Stimulated activated CD8-positive, alpha-beta memory T cell treated with anti-CD3 and anti-CD28 coated beads, Interleukin-15, amount 100 ng/mL, for 24 hours (primary cell): ENCODE measurements around the gene ATP1A2.
"Not testable (repeated sequence)": the region's sequence is repeated elsewhere in the genome, so short reads cannot be mapped to it uniquely, and the experiment has no call there.

Experiments
- DNase-seq: peaks from one replicate; pipeline ENCODE4 v3.0.0-alpha.2; 2020; ENCODE audit warnings: low read depth

The ATP1A2 gene

DNA sequence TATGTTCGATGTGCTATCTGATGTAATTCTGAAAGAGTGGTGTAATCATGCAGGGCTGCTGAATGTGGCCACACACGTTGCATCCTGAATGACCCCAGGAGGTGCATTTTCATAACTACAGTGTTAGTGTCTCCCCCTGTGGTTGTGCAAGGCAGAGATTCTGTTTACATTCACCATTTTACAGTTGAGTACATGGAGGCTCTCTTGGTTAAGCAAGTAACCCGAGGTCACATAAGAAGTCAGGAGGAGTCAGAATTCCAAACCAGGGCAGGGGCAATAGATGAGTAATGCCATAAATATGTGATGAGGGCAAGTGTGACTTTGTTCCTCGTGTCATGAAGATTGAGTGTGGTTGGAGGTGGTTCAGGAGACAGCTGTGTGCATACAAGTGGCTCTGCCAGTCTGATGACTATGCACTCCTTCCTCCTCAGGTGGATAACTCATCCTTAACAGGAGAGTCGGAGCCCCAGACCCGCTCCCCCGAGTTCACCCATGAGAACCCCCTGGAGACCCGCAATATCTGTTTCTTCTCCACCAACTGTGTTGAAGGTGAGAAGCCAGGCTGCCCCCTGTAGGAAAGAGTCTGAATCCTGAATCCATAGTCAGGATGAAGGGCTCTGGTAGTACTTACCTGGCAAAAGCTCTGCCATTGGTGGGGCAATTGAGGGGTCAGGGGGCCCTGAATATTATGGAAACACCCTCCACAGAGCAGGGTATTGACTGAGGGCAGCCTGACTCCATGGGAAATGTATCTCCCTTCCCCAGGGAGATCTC is 9.3 kb downstream of the ATP1A2 start:
- no peak for DNase-seq

DNA sequence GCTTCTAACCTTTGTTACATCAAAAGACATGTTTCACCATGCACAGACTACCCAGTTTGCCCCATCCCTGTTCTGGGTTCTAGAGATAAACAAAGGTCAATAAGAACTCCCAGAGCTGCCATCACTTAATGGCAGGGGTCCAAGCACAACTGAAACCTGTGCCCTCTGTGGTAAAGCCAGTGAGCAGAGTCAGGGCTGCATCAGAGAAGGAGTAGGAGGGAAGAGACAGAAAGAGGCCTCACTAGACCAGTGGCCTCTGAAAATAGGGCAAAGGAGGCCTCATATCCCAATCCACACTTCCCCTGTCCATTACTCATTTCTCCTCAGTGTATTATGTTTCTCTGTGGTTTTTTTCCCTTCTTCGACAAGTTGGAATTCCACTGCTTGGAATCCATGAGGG is 10.2 kb downstream of the ATP1A2 start:
- no peak for DNase-seq

GRCh38 chr1:160126342-160126741 is 10.8 kb downstream of the ATP1A2 start:
- not testable (repeated sequence) for DNase-seq

GRCh38 chr1:160127381-160127780 is 11.8 kb downstream of the ATP1A2 start:
- no peak for DNase-seq

DNA sequence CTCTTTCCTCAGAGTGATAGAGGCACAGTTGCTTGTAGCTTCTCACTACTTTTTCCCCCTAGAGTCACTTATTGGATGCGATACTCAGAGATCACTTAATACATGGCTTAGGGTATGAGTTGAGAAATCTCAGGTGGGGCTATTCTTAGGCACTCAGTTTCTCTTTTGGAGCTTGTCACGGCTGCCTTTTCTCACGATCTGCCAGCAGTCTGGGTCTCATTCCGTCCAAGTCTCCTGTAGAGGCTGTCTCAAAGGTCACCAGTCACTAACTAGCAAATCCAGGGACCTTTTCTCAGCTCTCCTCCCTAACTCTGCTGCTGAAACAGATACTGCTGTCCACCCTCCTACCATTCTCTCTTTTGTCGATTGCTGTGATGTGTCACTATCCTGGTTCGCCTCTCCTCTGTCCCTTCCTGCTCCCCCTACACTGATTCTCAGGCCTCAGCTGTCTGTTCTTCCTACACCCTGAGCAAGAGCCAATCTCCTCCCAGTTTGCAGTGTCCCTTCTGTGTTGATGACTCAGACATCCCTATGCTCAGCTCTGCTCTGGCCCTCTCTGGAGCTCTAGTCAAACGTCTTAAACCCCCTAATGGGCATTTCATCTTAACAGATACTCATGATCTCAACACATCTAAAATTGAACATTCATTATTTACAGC is 12.4 kb downstream of the ATP1A2 start:
- no peak for DNase-seq

DNA sequence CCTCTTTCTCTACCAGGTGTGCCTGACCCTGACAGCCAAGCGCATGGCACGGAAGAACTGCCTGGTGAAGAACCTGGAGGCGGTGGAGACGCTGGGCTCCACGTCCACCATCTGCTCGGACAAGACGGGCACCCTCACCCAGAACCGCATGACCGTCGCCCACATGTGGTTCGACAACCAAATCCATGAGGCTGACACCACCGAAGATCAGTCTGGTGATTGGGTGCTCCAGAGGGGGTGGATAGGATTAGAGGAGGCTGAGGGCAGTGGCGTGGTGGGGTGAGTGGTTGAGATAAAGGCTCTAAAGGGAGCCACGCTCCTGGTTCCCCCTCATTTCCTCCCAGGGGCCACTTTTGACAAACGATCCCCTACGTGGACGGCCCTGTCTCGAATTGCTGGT is 13.1 kb downstream of the ATP1A2 start:
- DNase-seq, result no peak

DNA sequence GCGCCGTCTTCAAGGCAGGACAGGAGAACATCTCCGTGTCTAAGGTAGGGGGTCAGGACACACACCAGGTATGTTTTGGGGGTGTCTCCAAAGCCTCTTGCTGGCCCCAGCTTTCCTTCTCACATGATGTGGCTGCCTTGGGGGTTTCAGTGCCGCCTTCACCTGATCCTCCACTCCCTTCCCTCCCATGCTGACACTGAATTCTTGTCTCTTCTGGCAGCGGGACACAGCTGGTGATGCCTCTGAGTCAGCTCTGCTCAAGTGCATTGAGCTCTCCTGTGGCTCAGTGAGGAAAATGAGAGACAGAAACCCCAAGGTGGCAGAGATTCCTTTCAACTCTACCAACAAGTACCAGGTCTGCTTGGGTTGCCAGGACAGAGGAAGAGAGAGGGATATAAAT is 13.5 kb downstream of the ATP1A2 start:
- no peak for DNase-seq

DNA sequence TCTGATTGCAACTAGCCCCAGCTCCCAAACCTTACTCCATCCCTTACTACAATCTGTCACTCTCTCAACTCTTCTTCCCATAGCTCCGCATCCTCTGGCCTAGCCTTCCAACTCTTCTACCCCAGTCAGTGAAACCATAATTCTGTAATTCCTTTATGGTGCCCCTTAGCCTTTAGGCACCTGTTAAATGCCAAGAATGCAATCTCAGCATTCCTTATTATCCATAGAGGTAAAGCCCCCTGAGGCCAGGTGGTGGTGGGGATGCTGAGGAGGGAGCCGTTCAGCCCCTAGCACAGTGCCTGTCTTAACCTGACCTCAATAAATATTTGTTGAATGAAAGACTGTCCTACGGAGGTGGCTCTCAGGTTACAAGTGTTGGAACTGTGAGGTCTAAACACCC is 14.0 kb downstream of the ATP1A2 start:
- DNase-seq, result no peak

GRCh38 chr1:160129966-160130365 is 14.4 kb downstream of the ATP1A2 start:
- no peak for DNase-seq

GRCh38 chr1:160130486-160130885 is 14.9 kb downstream of the ATP1A2 start:
- DNase-seq, result no peak

DNA sequence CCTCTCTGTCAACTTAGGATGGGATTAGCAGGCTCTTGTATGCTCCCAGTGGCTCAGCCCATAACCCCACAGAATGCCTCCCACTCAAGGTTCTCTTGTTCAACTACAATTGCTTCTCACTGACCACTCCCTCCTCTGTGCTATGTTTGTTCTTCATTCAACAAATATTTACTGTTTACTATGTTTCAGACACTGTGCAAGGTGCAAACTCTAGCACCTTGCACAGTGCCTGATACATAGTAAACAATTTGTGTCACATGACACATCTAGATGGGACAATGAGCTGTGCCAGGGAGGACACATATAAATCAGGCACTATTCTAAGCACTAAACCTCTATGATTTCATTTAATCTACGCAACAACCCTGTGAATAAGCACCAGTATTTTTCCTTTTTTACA is 15.4 kb downstream of the ATP1A2 start:
- no peak for DNase-seq

DNA sequence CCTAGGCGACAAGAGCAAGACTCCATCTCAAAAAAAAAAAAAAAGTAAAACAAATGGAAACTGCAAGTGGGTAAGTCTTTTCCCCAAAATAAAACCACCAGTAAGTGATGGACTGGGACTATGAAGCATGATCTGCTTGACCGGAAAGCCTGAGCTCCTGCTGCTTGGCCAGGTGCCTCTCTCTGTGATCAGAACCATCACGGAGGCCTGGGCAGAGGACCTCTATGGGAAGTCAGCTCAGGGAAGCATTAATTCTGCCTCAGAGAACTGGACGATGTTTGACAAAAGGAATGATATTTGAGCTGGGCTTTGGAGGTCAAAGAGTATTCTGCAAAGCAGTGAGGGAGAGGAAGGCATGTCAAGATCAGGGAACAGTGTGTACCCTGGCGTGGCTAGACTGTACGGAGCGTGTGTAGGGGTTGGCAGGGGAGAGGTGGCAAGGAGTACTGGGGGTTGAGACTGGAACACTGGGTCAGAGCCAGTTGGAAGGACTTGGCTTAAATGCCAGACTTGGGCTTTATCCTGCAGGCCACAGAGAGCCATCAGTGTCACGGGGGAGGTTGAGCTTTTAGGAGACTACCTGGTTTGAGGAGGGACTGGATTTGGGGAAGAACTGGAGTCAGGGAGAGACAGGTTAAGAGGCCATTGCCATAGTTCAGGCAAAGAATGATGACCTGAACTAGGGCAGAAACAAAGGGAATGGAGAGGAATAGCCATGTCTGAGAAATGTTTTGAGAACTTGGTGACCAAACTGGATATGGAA is 16.4 kb downstream of the ATP1A2 start:
- no peak for DNase-seq

DNA sequence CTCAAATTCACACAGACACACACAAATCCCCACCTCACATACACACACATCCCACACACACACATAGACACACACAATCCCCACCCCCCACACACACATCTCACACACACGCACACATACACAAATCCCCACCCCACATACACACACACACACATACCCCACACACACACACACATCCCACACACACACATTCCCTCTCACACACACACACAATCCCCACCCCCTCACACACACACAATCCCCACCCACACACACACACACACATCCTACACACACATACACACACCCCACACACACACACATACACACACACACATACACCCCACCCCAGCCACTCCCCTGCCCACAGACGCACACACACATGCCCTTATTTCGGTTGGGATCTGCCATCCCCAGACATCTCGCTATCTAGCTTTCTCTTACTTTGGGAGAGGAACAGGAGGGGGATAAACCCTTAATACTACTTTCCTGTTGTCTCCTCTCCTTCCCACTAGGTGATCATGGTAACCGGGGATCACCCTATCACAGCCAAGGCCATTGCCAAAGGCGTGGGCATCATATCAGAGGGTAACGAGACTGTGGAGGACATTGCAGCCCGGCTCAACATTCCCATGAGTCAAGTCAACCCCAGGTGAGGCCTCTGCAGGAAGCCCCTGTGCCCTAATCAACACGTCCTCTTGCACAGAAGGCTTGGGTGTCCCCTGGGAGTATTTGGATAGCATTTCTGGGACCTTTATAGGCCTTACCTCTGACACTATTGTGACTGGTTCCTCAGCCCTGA is 18.6 kb downstream of the ATP1A2 start:
- DNase-seq, result no peak

- DNase-seq, result no peak
Observed at GRCh38 chr1:160134791-160135572, 19.4 kb downstream of the ATP1A2 start.

DNA sequence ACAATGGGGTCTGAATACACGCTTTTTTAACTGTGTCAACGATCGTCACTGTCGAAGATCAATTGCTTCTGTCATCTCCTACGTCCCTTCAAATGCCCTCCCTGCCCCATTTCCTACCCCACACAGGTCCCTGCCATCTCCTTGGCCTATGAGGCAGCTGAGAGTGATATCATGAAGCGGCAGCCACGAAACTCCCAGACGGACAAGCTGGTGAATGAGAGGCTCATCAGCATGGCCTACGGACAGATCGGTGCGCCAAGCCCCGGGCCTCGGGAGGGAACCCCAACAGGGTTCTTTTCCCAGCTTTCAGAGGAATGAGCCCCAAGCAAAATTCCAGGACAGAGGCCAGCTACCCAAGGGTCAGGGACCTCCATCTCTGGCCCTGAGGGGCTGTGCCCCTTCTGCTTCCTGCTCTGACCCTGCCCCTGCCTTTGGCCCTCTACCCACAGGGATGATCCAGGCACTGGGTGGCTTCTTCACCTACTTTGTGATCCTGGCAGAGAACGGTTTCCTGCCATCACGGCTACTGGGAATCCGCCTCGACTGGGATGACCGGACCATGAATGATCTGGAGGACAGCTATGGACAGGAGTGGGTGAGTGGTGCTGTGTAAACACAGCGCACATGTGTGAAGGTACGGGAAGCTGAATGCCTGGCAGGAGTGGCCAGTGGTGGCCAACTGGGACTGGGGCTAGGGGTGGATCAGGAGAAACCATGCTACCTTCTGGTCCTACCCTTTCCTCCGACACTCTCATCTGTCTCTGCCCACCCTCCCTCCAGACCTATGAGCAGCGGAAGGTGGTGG is 20.8 kb downstream of the ATP1A2 start:
- no peak for DNase-seq

- no peak for DNase-seq
Observed at GRCh38 chr1:160136926-160137200, 21.3 kb downstream of the ATP1A2 start.

DNA sequence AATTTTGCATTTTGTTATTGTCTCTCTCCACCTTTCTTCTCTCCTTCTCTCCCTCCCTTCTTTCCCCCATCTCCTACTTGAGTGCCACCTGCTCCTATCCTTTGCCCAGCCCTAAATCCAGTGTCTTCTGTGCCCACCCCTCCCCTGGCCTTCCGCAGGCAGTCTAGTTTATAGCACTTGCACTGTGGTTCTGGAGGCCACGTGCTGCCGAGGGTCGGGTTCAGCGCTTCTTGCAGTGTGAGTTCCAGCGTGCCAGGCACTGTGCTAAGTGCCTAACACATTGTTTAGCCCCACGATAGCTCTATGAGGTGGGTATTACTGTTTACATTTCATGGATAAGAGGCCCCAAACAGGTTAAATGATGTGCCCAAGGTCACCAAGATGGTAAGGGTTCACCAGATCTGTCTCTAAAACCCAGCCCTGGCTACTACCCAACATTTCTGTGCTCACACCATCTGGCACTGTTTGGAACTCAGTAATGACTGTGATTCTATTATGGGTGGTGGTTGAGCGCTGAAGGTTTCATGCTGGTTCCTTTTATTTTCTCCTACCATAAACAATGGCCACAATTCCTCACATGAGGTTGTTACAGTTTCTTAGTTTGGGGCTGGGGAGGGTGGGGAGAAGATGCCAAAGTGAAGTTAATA is 21.8 kb downstream of the ATP1A2 start:
- no peak for DNase-seq

DNA sequence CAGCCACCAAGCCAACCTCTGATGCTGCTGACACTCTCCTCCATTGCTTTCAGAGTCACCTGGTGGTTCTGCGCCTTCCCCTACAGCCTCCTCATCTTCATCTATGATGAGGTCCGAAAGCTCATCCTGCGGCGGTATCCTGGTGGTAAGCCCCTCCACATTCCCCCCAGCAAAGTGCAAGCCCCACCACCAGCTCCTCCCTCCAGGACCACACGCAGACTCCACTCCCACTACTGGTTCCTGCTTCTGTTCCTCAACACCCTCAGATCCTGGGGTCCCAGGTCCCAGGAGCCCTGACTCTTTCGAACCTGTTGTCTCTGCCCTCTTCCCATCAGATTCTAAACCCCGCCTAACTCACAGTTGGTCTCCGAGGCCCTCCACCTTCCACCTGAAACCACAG is 24.3 kb downstream of the ATP1A2 start:
- DNase-seq, result no peak

DNA sequence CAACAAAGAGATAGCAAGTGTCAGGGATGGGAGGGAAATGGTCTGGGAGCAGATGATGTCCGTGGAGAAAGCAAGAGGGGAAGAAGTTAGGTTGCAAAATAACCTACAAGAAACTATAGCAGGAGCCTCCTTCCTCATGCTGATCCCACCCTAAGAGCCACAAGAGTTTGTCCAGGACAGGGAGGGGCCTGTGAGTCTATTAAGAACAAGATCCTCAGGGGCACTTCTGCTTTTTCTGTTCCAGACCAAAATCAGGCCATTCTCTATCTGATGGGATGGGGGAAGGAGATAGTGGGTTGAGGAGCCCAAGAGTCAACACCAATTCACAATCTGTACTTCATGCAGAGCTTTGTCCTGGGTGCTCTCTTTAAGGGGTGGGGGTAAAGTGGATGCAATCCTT is 28.1 kb downstream of the ATP1A2 start:
- DNase-seq, result no peak

GRCh38 chr1:160144921-160145320 is 29.4 kb downstream of the ATP1A2 start:
- DNase-seq, result no peak
